ENCODE data around the gene XYLT2.

GRCh38 chr17:50319306-50320004 lies 26.5 kb upstream of the XYLT2 start:
- no peak for TF ChIP-seq CTCF (IDR thresholded peaks at IDR 0.05)
- no peak for TF ChIP-seq POLR2A (IDR thresholded peaks at IDR 0.05)
